Measurements from ENCODE around the gene EIF6. TPM values are rescaled to one million over a fixed set of nuclear protein-coding genes. Genes with fewer than 3 reads are reported as not detected.

The EIF6 gene
- total and polyA plus RNA-seq, 2 donors (not counting 1 experiment from before 2014, with no cell fraction given), result 74.1 to 81.2 TPM

- ATAC-seq (ENCODE audit: low read depth), result no peak
Observed at GRCh38 chr20:35320396-35321126, 36.0 kb upstream of the EIF6 start.

More at GRCh38 chr20:35320396-35321126, 36.0 kb upstream of the EIF6 start:
- H2AFZ ChIP-seq (ENCODE audit: insufficient read depth, low read depth, low read length, poor library complexity, severe bottlenecking), result no peak overlapping the region
- intact Hi-C loops (cut with micrococcal nuclease), result no loop called here
- Mint-ChIP-seq H3K27ac (no peak overlapping the region), H3K4me1 (no peaks in the 10 kb centered on the region), H3K27me3 (no peaks in the 10 kb centered on the region), H3K4me3 (no peak overlapping the region), H3K9me3 (ENCODE audit: insufficient read depth) (no peaks in the 10 kb centered on the region)
- no peak overlapping the region for H3K9ac ChIP-seq (ENCODE audit: low read length)
- H3K4me3 ChIP-seq (ENCODE audit: control extremely low read depth in 1 of 5, extremely low read depth in 1 of 5, insufficient read depth in 1 of 5, low read depth in 2 of 5, low read length in 4 of 5), result no peak overlapping the region
- POLR2A ChIA-PET, result no interaction called here
- H3K9me3 ChIP-seq (ENCODE audit: control extremely low read depth in 1 of 3, control insufficient read depth in 2 of 3, insufficient read depth in 1 of 3, low read length in 2 of 3), result no peaks in the 10 kb centered on the region
- no peak for DNase-seq
- no peaks in the 10 kb centered on the region for H4K20me1 ChIP-seq (ENCODE audit: control insufficient read depth, insufficient read depth, low read length, poor library complexity, severe bottlenecking)
- peaks cover 0 to 7% of the 10 kb centered on the region in 2 experiments for H3K36me3 ChIP-seq (replicated peaks in 1 of 2; ENCODE audit: control extremely low read depth in 1 of 2, control insufficient read depth in 1 of 2, extremely low read depth in 1 of 2, insufficient read depth in 2 of 2, low read length in 1 of 2)
- TF ChIP-seq EZH2 (IDR thresholded peaks at IDR 0.05; ENCODE audit: borderline replicate concordance, insufficient read depth, low read depth, low read length, poor library complexity, severe bottlenecking) (no peak), CTCF (IDR thresholded peaks at IDR 0.05) (no peak)
- CTCF ChIA-PET, result interaction anchor here (0.7 to 0.8 kb wide), 3 partner anchors 11 to 17 kb away, joined by 3 to 4 read pairs (median 3); no protein-coding TSS in a partner anchor
- no peaks in the 10 kb centered on the region for H3K27me3 ChIP-seq (replicated peaks in 1 of 4; ENCODE audit: control extremely low read depth in 1 of 4, control insufficient read depth in 3 of 4, insufficient read depth in 4 of 4, low read length in 3 of 4)
- 100% methylated on average over 2 of the region's 3 CpGs for WGBS (ENCODE audit: insufficient coverage)
- no peak overlapping the region for H3K27ac ChIP-seq (ENCODE audit: low read length in 2 of 2)
- no peak overlapping the region for H3K4me2 ChIP-seq (replicated peaks; ENCODE audit: low read depth, low read length, poor library complexity, severe bottlenecking)
- no peaks in the 10 kb centered on the region for H3K79me2 ChIP-seq (ENCODE audit: control insufficient read depth, insufficient read depth, low read length)
- no peaks in the 10 kb centered on the region for H3K4me1 ChIP-seq (ENCODE audit: control insufficient read depth in 2 of 2, insufficient read depth in 2 of 2, low read length in 2 of 2)

Measured in B cell (primary cell).